ENCODE data around the gene PARP3.

PARP3 gene

DNA sequence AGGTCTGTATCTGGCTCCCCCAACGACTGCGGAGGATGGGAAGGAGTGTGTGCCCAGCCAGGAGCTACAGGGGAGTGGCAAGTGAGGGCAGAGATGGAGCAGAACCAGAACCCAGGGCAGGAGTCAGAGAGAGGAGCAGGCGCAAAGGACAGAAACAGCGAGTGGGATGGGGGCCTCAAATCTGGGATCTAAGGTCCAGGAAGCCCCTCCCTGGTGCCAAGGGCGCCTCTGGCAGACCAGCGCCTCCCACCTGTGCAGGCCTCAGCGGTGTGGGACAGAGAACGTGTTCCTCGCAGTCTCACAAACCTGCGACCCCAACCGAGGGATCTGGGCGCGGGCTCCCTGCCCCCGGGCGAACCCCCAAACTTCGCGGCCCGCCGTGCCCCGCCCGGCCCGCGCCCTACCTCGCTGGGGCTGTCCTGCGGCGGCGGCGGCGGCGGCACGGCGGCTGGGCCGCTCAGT is 24.8 kb downstream of the PARP3 start:
- Histone ChIP-seq H3K4me1 (ENCODE audit: control insufficient read depth in 1 of 2, insufficient read depth in 2 of 2, low read length in 2 of 2) (peaks cover 18 to 25% of the 10 kb centered on the region in 2 donors), H3K27ac (ENCODE audit: low read depth, low read length) (peak overlapping the region; percentile 36)

GRCh38 chr3:51967384-51968169 is 25.4 kb downstream of the PARP3 start, which contains the start of gene PCBP4:
Gene PCBP4 (minus strand): TSS chr3:51967454. CDS start chr3:51961240, 6,214 bp downstream.
- H3K36me3 ChIP-seq (ENCODE audit: control insufficient read depth in 1 of 2, insufficient read depth in 2 of 2, low read length in 2 of 2) = no peaks in the 10 kb centered on the region
- H3K4me3 ChIP-seq (ENCODE audit: low read depth in 1 of 2, low read length in 2 of 2) = peak within 1 kb of the TSS; percentile 76 to 81
- no peaks in the 10 kb centered on the region for H3K9me3 ChIP-seq (ENCODE audit: control insufficient read depth in 1 of 2, low read length in 2 of 2)
- H3K27ac ChIP-seq (ENCODE audit: low read depth, low read length) = peak within 1 kb of the TSS; percentile 38
- peaks cover 18 to 26% of the 10 kb centered on the region in 2 donors for H3K4me1 ChIP-seq (ENCODE audit: control insufficient read depth in 1 of 2, insufficient read depth in 2 of 2, low read length in 2 of 2)
- H3K9ac ChIP-seq (ENCODE audit: low read depth in 1 of 2, low read length in 2 of 2) = peak within 1 kb of the TSS; percentile 64 to 85
- H3K27me3 ChIP-seq (ENCODE audit: control insufficient read depth in 1 of 2, insufficient read depth in 2 of 2, low read length in 2 of 2) = no peaks in the 10 kb centered on the region

More for the DNA sequence above, 24.8 kb downstream of the PARP3 start:
- Histone ChIP-seq H3K4me3 (ENCODE audit: low read depth in 1 of 2, low read length in 2 of 2) (peak overlapping the region; percentile 76 to 81), H3K9ac (ENCODE audit: low read depth in 1 of 2, low read length in 2 of 2) (peak overlapping the region; percentile 64 to 85), H3K27me3 (ENCODE audit: control insufficient read depth in 1 of 2, insufficient read depth in 2 of 2, low read length in 2 of 2) (no peaks in the 10 kb centered on the region), H3K9me3 (ENCODE audit: control insufficient read depth in 1 of 2, low read length in 2 of 2) (no peaks in the 10 kb centered on the region), H3K36me3 (ENCODE audit: control insufficient read depth in 1 of 2, insufficient read depth in 2 of 2, low read length in 2 of 2) (no peaks in the 10 kb centered on the region)

- Histone ChIP-seq H3K4me1 (ENCODE audit: control insufficient read depth in 1 of 2, insufficient read depth in 2 of 2, low read length in 2 of 2) (peaks cover 18 to 29% of the 10 kb centered on the region in 2 donors), H3K27me3 (ENCODE audit: control insufficient read depth in 1 of 2, insufficient read depth in 2 of 2, low read length in 2 of 2) (no peaks in the 10 kb centered on the region), H3K4me3 (ENCODE audit: low read depth in 1 of 2, low read length in 2 of 2) (peak overlapping the region; percentile 70 to 75)
Measured at GRCh38 chr3:51968170-51968775, 26.1 kb downstream of the PARP3 start.

DNA sequence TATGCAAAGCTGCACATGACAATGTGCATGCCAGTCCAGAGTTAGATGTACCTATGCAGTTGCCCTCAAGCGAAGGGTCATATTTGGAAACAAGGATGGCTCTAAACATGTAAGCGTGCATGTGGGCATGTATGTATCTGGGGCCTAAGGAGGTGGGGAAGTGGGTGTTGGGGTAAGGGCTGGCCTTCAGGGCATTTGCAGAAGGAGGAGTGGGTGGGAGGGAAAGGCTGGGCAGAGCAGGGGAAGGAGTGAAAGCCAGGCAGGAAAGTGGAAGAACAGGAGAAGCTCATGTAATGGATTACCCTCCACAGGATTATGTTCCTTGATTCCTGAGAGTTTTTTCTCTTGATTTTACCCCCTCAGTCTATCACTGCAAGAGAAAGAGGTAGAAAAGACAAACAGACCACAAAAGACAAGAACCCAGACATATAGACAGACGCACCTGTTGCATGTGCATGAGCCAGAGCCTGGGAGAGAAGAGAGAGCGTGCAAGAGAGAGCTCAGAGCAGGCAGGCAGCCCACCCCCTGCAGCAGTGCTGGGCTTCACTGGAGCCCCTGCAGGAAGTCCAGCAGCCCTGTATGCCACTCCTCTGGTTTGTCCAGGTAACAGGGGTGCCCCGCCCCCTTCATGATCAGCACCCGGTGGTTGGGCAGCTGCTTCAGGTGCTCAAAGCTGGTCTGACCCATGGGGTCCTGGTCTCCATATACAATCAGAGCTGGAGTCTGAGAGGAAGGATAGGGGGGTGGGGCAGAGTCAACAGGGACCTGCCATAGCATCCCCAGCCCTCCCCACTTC is 26.9 kb downstream of the PARP3 start:
- Histone ChIP-seq H3K27me3 (ENCODE audit: control insufficient read depth in 1 of 2, insufficient read depth in 2 of 2, low read length in 2 of 2) (no peaks in the 10 kb centered on the region), H3K36me3 (ENCODE audit: control insufficient read depth in 1 of 2, insufficient read depth in 2 of 2, low read length in 2 of 2) (no peaks in the 10 kb centered on the region), H3K9me3 (ENCODE audit: control insufficient read depth in 1 of 2, low read length in 2 of 2) (no peaks in the 10 kb centered on the region), H3K4me1 (ENCODE audit: control insufficient read depth in 1 of 2, insufficient read depth in 2 of 2, low read length in 2 of 2) (peaks cover 20 to 30% of the 10 kb centered on the region in 2 donors), H3K4me3 (ENCODE audit: low read depth in 1 of 2, low read length in 2 of 2) (peak overlapping the region in 1 of 2 donors; percentile 8), H3K27ac (ENCODE audit: low read depth, low read length) (no peak overlapping the region), H3K9ac (ENCODE audit: low read depth in 1 of 2, low read length in 2 of 2) (peak overlapping the region in 1 of 2 donors; percentile 1)

More at GRCh38 chr3:51968170-51968775, 26.1 kb downstream of the PARP3 start:
- Histone ChIP-seq H3K36me3 (ENCODE audit: control insufficient read depth in 1 of 2, insufficient read depth in 2 of 2, low read length in 2 of 2) (no peaks in the 10 kb centered on the region), H3K27ac (ENCODE audit: low read depth, low read length) (peak overlapping the region; percentile 38), H3K9me3 (ENCODE audit: control insufficient read depth in 1 of 2, low read length in 2 of 2) (no peaks in the 10 kb centered on the region), H3K9ac (ENCODE audit: low read depth in 1 of 2, low read length in 2 of 2) (peak overlapping the region; percentile 44 to 74)

DNA sequence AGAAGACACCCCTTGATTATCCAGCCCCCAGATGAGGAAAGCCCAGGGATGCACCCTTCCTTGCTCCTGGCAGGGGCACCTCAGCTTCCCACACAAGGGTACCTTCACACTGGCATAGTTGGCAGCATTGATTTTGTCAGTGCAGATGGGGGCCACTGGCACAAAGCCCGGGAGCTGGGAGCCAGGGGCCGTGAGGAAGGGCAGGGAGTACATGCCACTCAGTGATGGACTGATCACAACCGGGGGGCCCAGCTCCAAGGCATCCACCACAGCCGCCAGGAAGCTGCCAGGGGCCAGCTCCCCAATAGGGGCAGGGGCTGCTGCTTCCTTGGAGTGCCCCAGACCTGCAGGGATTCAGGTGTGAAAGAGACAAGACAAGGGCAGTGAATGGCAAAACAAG is 27.7 kb downstream of the PARP3 start:
- Histone ChIP-seq H3K9ac (ENCODE audit: low read depth in 1 of 2, low read length in 2 of 2) (no peak overlapping the region), H3K27ac (ENCODE audit: low read depth, low read length) (no peak overlapping the region), H3K36me3 (ENCODE audit: control insufficient read depth in 1 of 2, insufficient read depth in 2 of 2, low read length in 2 of 2) (no peaks in the 10 kb centered on the region), H3K4me3 (ENCODE audit: low read depth in 1 of 2, low read length in 2 of 2) (no peak overlapping the region), H3K27me3 (ENCODE audit: control insufficient read depth in 1 of 2, insufficient read depth in 2 of 2, low read length in 2 of 2) (no peaks in the 10 kb centered on the region), H3K4me1 (ENCODE audit: control insufficient read depth in 1 of 2, insufficient read depth in 2 of 2, low read length in 2 of 2) (peaks cover 26 to 38% of the 10 kb centered on the region in 2 donors), H3K9me3 (ENCODE audit: control insufficient read depth in 1 of 2, low read length in 2 of 2) (no peaks in the 10 kb centered on the region)

GRCh38 chr3:51970606-51971300 is 28.6 kb downstream of the PARP3 start:
- Histone ChIP-seq H3K27me3 (ENCODE audit: control insufficient read depth in 1 of 2, insufficient read depth in 2 of 2, low read length in 2 of 2) (no peaks in the 10 kb centered on the region), H3K27ac (ENCODE audit: low read depth, low read length) (no peak overlapping the region), H3K9me3 (ENCODE audit: control insufficient read depth in 1 of 2, low read length in 2 of 2) (no peaks in the 10 kb centered on the region), H3K36me3 (ENCODE audit: control insufficient read depth in 1 of 2, insufficient read depth in 2 of 2, low read length in 2 of 2) (no peaks in the 10 kb centered on the region), H3K4me3 (ENCODE audit: low read depth in 1 of 2, low read length in 2 of 2) (no peak overlapping the region), H3K4me1 (ENCODE audit: control insufficient read depth in 1 of 2, insufficient read depth in 2 of 2, low read length in 2 of 2) (peaks cover 30 to 43% of the 10 kb centered on the region in 2 donors), H3K9ac (ENCODE audit: low read depth in 1 of 2, low read length in 2 of 2) (no peak overlapping the region)

- no peak overlapping the region for H3K4me3 ChIP-seq (ENCODE audit: low read depth in 1 of 2, low read length in 2 of 2)
- H3K36me3 ChIP-seq (ENCODE audit: control insufficient read depth in 1 of 2, insufficient read depth in 2 of 2, low read length in 2 of 2) = no peaks in the 10 kb centered on the region
- no peak overlapping the region for H3K9ac ChIP-seq (ENCODE audit: low read depth in 1 of 2, low read length in 2 of 2)
- no peaks in the 10 kb centered on the region for H3K9me3 ChIP-seq (ENCODE audit: control insufficient read depth in 1 of 2, low read length in 2 of 2)
- H3K4me1 ChIP-seq (ENCODE audit: control insufficient read depth in 1 of 2, insufficient read depth in 2 of 2, low read length in 2 of 2) = peaks cover 34 to 46% of the 10 kb centered on the region in 2 donors
- no peaks in the 10 kb centered on the region for H3K27me3 ChIP-seq (ENCODE audit: control insufficient read depth in 1 of 2, insufficient read depth in 2 of 2, low read length in 2 of 2)
- no peak overlapping the region for H3K27ac ChIP-seq (ENCODE audit: low read depth, low read length)
Measured at GRCh38 chr3:51971350-51971749, 29.2 kb downstream of the PARP3 start.

DNA sequence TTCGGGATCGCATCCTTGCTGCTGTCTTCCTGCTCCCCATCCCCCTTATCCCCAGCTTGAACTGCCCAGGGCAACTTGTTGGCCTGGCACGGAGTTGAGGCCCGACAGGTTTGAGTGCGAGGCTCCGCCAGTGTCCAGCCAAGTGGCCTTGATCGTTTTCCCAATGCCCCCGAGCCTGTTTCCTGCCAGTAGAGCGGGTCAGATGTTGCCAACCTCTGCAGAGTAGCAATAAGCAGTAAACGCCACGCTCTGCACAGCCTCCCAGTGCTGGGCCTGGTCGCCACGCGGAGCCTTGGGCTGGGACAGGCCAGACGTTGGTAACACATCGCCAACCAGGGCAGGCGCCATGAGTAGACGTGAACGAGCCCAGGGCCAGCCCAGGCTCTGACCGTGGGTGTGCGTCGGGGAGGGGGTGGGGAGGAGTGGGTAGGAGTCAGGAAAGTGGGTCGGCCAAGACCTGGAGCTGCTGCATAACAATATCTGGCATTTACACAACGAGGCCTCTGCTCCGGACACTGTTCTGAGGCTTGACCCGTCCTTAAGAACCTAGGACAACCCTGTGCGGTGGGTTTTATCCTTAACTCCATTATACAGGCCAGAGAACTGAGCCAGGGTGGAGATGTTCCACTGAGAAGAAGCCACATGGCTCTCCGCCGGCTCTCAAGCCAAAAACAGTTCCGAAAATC is 32.3 kb downstream of the PARP3 start:
- Histone ChIP-seq H3K9ac (ENCODE audit: low read depth in 1 of 2, low read length in 2 of 2) (peak overlapping the region; percentile 70 to 85), H3K36me3 (ENCODE audit: control insufficient read depth in 1 of 2, insufficient read depth in 2 of 2, low read length in 2 of 2) (no peaks in the 10 kb centered on the region), H3K4me1 (ENCODE audit: control insufficient read depth in 1 of 2, insufficient read depth in 2 of 2, low read length in 2 of 2) (peaks cover 37 to 40% of the 10 kb centered on the region in 2 donors), H3K9me3 (ENCODE audit: control insufficient read depth in 1 of 2, low read length in 2 of 2) (no peaks in the 10 kb centered on the region), H3K4me3 (ENCODE audit: low read depth in 1 of 2, low read length in 2 of 2) (peak overlapping the region; percentile 80 to 95), H3K27me3 (ENCODE audit: control insufficient read depth in 1 of 2, insufficient read depth in 2 of 2, low read length in 2 of 2) (no peaks in the 10 kb centered on the region), H3K27ac (ENCODE audit: low read depth, low read length) (peak overlapping the region; percentile 89)

Data from duodenal mucosa (tissue), 2 donors.